ENCODE measurements around the gene KLHL14. TPM values are rescaled to one million over a fixed set of nuclear protein-coding genes. Genes with fewer than 3 reads are reported as not detected.
"Not testable (repeated sequence)": the region's sequence is repeated elsewhere in the genome, so short reads cannot be mapped to it uniquely, and the experiment has no call there.

Gene KLHL14
- total and polyA plus RNA-seq, 4 donors: 0.16 to 2.2 (median 0.26) TPM

- H3K4me1 ChIP-seq (ENCODE audit: control insufficient read depth in 5 of 5, insufficient read depth in 5 of 5, low read length in 5 of 5): no peaks in the 10 kb centered on the region
- no peaks in the 10 kb centered on the region for H3K27me3 ChIP-seq (ENCODE audit: control insufficient read depth in 3 of 3, insufficient read depth in 3 of 3, low read length in 2 of 3)
- TF ChIP-seq CTCF (IDR thresholded peaks at IDR 0.05; ENCODE audit: control extremely low read depth, extremely low read depth): no peak
- DNase-seq: no peak
- WGBS, 2 donors: 74 to 87% methylated on average over 4 of the region's 4 CpGs
- peaks cover 0 to 4% (median 0%) of the 10 kb centered on the region in 4 donors for H3K9me3 ChIP-seq (ENCODE audit: control insufficient read depth in 4 of 4, insufficient read depth in 3 of 4, low read length in 3 of 4)
- no peaks in the 10 kb centered on the region for H3K36me3 ChIP-seq (ENCODE audit: control insufficient read depth in 4 of 4, insufficient read depth in 4 of 4, low read length in 4 of 4)
- ATAC-seq (ENCODE audit: insufficient read depth, low FRiP score): no peak
- H3K4me3 ChIP-seq: no peak overlapping the region
- no peak overlapping the region for H3K9ac ChIP-seq (ENCODE audit: insufficient read depth in 1 of 2, low read length in 2 of 2)
- no peak overlapping the region for H3K27ac ChIP-seq (ENCODE audit: low read depth in 1 of 2, low read length in 1 of 2)
These were observed 25.6 kb upstream of the KLHL14 start for GRCh38 chr18:32798209-32798960.

- not testable (repeated sequence) for H3K36me3 ChIP-seq (ENCODE audit: control insufficient read depth in 4 of 4, insufficient read depth in 4 of 4, low read length in 4 of 4); H3K27me3 ChIP-seq (ENCODE audit: control insufficient read depth in 3 of 3, insufficient read depth in 3 of 3, low read length in 2 of 3)
- WGBS, 2 donors: 91 to 95% methylated on average over 25 to 31 of the region's 31 CpGs
These were observed 21.8 kb upstream of the KLHL14 start for GRCh38 chr18:32794667-32795066.

GRCh38 chr18:32779010-32779409 is 6.2 kb upstream of the KLHL14 start:
- ATAC-seq (ENCODE audit: insufficient read depth, low FRiP score) (no peak), DNase-seq (no peak)
- WGBS, 2 donors: 78 to 81% methylated on average over 1 of the region's 1 CpG
- no peaks in the 10 kb centered on the region for H3K27me3 ChIP-seq (ENCODE audit: control insufficient read depth in 3 of 3, insufficient read depth in 3 of 3, low read length in 2 of 3)
- TF ChIP-seq CTCF (IDR thresholded peaks at IDR 0.05; ENCODE audit: control extremely low read depth, extremely low read depth): no peak
- H3K36me3 ChIP-seq (ENCODE audit: control insufficient read depth in 4 of 4, insufficient read depth in 4 of 4, low read length in 4 of 4): no peaks in the 10 kb centered on the region
- H3K9ac ChIP-seq (ENCODE audit: insufficient read depth in 1 of 2, low read length in 2 of 2): no peak overlapping the region
- H3K4me3 ChIP-seq: no peak overlapping the region
- H3K27ac ChIP-seq (ENCODE audit: low read depth in 1 of 2, low read length in 1 of 2): no peak overlapping the region
- peaks cover 0 to 1% (median 0%) of the 10 kb centered on the region in 5 donors for H3K4me1 ChIP-seq (ENCODE audit: control insufficient read depth in 5 of 5, insufficient read depth in 5 of 5, low read length in 5 of 5)
- no peaks in the 10 kb centered on the region for H3K9me3 ChIP-seq (ENCODE audit: control insufficient read depth in 4 of 4, insufficient read depth in 3 of 4, low read length in 3 of 4)

More at GRCh38 chr18:32794667-32795066, 21.8 kb upstream of the KLHL14 start:
- H3K4me1 ChIP-seq (ENCODE audit: control insufficient read depth in 5 of 5, insufficient read depth in 5 of 5, low read length in 5 of 5); DNase-seq; H3K9me3 ChIP-seq (ENCODE audit: control insufficient read depth in 4 of 4, insufficient read depth in 3 of 4, low read length in 3 of 4); H3K9ac ChIP-seq (ENCODE audit: insufficient read depth in 1 of 2, low read length in 2 of 2); H3K4me3 ChIP-seq; ATAC-seq (ENCODE audit: insufficient read depth, low FRiP score); H3K27ac ChIP-seq (ENCODE audit: low read depth in 1 of 2, low read length in 1 of 2): not testable (repeated sequence)

GRCh38 chr18:32777049-32777448 is 4.2 kb upstream of the KLHL14 start:
- TF ChIP-seq CTCF (IDR thresholded peaks at IDR 0.05; ENCODE audit: control extremely low read depth, extremely low read depth): no peak
- H3K9ac ChIP-seq (ENCODE audit: insufficient read depth in 1 of 2, low read length in 2 of 2): no peak overlapping the region
- H3K9me3 ChIP-seq (ENCODE audit: control insufficient read depth in 4 of 4, insufficient read depth in 3 of 4, low read length in 3 of 4): no peaks in the 10 kb centered on the region
- 86 to 90% methylated on average over 2 of the region's 2 CpGs for WGBS, 2 donors
- H3K36me3 ChIP-seq (ENCODE audit: control insufficient read depth in 4 of 4, insufficient read depth in 4 of 4, low read length in 4 of 4): no peaks in the 10 kb centered on the region
- H3K27ac ChIP-seq (ENCODE audit: low read depth in 1 of 2, low read length in 1 of 2): no peak overlapping the region
- H3K27me3 ChIP-seq (ENCODE audit: control insufficient read depth in 3 of 3, insufficient read depth in 3 of 3, low read length in 2 of 3): peaks cover 0 to 16% (median 7%) of the 10 kb centered on the region in 3 donors
- ATAC-seq (ENCODE audit: insufficient read depth, low FRiP score) (no peak), DNase-seq (no peak)
- no peak overlapping the region for H3K4me3 ChIP-seq
- H3K4me1 ChIP-seq (ENCODE audit: control insufficient read depth in 5 of 5, insufficient read depth in 5 of 5, low read length in 5 of 5): peaks cover 0 to 5% (median 0%) of the 10 kb centered on the region in 5 donors
